HG03342 (cell line): ENCODE measurements around the gene LUC7L3.
"Not testable (repeated sequence)": the region's sequence is repeated elsewhere in the genome, so short reads cannot be mapped to it uniquely, and the experiment has no call there.

Experiments
- ATAC-seq: cut with Tn5 transposase; IDR thresholded peaks from one replicate; pipeline ENCODE4 v1.9.1; 2021; ENCODE audit warnings: mild to moderate bottlenecking, moderate library complexity; ENCODE audit not compliant: unreplicated experiment

The LUC7L3 gene

GRCh38 chr17:50719144-50719923 is at the start of gene LUC7L3:
Gene LUC7L3, plus strand, starts transcription at chr17:50719603. Its CDS starts 130 bp downstream, at chr17:50719733.
- peak; percentile 85 for ATAC-seq

GRCh38 chr17:50672071-50672470 is 47.3 kb upstream of the LUC7L3 start:
- ATAC-seq: no peak

GRCh38 chr17:50672831-50673551 is 46.4 kb upstream of the LUC7L3 start:
- no peak for ATAC-seq

- no peak for ATAC-seq
Measured at GRCh38 chr17:50675190-50675589, 44.2 kb upstream of the LUC7L3 start.

GRCh38 chr17:50675627-50676026 is 43.8 kb upstream of the LUC7L3 start:
- ATAC-seq: no peak

- no peak for ATAC-seq
Measured at GRCh38 chr17:50676065-50676975, 43.1 kb upstream of the LUC7L3 start.

GRCh38 chr17:50677851-50678375 is 41.5 kb upstream of the LUC7L3 start:
- no peak for ATAC-seq

- no peak for ATAC-seq
Measured at GRCh38 chr17:50679008-50679544, 40.3 kb upstream of the LUC7L3 start.

- ATAC-seq: no peak
Measured at GRCh38 chr17:50680126-50680525, 39.3 kb upstream of the LUC7L3 start.

- not testable (repeated sequence) for ATAC-seq
Measured at GRCh38 chr17:50680543-50681262, 38.7 kb upstream of the LUC7L3 start.

- no peak for ATAC-seq
Measured at GRCh38 chr17:50681263-50682200, 37.9 kb upstream of the LUC7L3 start.

- ATAC-seq: no peak
Measured at GRCh38 chr17:50682441-50682840, 37.0 kb upstream of the LUC7L3 start.

- ATAC-seq: no peak
Measured at GRCh38 chr17:50682938-50683337, 36.5 kb upstream of the LUC7L3 start.

- ATAC-seq: no peak
Measured at GRCh38 chr17:50683434-50684287, 35.7 kb upstream of the LUC7L3 start.

- ATAC-seq: no peak
Measured at GRCh38 chr17:50684288-50684611, 35.2 kb upstream of the LUC7L3 start.

GRCh38 chr17:50684612-50685333 is 34.6 kb upstream of the LUC7L3 start:
- ATAC-seq: no peak

GRCh38 chr17:50685334-50685665 is 34.1 kb upstream of the LUC7L3 start:
- ATAC-seq: no peak
